ENCODE measurements around the gene GATA6.

The GATA6 gene

DNA sequence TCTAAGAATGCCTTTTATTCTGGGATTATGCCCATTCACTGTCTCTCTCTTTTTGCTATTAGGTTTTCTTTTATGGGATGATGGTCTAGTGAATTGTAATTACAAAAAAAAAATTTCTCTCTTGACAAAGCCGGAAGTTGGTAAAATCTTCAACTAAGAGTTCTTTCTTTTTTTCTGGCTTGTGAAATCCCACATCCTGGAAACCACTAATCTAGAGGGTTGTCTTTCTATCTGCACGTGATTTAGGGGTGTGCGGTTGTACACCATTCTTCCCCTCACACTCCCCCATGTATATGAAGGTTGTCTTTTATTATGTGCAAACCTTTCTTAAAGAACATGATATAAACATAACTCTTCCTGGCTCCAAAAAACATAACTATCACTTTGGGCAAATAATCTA, 52.0 kb downstream of the GATA6 start:
- Mint-ChIP-seq H3K4me3 (no peak overlapping the region), H3K9me3 (no peaks in the 10 kb centered on the region), H3K27ac (no peak overlapping the region), H3K4me1 (peaks cover 16% of the 10 kb centered on the region), H3K27me3 (no peaks in the 10 kb centered on the region), H3K36me3 (ENCODE audit: low read depth) (no peaks in the 10 kb centered on the region)
- DNase-seq (no peak), ATAC-seq (no peak)

DNA sequence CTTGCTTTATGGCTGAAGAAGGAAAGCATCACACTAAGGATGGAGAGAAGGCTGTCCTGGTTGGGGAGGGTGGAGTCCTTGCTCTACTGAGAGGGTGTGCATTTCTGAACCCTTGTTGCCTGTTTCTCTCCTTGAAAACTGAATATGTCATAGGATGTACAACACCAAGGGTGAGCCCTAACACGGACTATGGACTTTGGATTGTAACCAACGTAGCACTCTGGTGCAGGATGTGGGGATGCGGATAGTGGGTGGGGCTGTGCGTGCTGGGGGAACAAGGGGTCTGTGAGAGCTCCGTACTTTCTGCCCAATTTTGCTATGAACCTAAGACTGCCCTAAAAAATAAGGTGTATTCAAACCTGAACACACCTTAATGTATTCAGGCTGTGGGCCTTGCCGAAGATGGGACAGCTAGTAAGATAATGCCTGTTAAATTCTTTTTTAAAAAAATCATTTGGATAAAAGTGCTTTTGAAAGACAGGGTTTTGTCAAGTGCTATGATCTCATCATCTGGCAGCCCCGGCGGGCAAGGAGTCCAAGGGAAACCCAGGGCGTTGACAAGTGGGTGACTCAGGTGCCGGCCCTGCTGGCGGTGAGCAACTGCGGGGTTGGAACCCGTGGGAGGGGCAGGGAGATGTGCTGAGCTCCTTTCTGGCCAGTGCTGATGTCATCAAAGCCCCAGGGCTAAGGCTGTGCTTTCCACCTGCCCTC, 54.0 kb downstream of the GATA6 start:
- Mint-ChIP-seq H3K27me3 (no peaks in the 10 kb centered on the region), H3K36me3 (ENCODE audit: low read depth) (no peaks in the 10 kb centered on the region), H3K27ac (no peak overlapping the region), H3K4me1 (peaks cover 16% of the 10 kb centered on the region), H3K4me3 (no peak overlapping the region), H3K9me3 (no peaks in the 10 kb centered on the region)
- DNase-seq (peak; percentile 19), ATAC-seq (peak; percentile 69)

DNA sequence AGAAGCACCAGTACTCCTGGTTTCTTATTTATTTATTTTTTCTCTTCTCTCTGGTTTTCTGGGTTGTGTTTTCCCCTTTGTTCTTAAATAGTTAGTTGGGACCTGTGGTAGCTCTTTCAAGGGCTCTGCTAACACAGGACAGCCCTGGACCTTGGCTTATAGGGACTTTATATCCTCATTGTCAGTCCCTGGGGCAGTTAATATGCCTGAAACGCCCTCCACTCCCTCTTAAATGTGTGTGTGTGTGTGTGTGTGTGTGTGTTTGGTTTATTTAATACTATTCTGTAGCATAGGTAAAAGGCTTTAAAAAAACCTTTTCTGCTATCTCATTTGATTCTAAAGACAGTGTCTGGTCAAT, 54.6 kb downstream of the GATA6 start:
- ATAC-seq: no peak
- Mint-ChIP-seq H3K27ac (no peak overlapping the region), H3K9me3 (no peaks in the 10 kb centered on the region)

DNA sequence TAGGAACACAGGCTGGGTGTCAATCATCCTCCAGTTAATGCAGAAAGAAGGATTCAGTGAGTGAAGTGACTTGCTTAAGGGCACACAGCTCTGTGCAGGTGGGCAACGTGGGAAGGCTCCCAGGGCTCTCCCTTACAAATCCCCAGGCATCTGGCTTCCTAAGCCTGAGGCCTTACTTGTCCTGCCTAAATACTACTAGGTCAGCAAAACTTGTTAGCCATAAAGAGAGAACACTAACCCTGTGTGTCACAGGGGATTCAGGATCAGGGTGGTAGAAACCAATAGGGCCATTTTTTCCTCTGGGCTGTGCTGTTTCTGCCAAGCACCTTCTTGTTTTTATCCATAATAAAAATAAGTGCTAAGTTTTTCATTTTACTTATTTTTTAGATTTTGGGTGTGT, 55.0 kb downstream of the GATA6 start:
- DNase-seq: no peak
- no peak overlapping the region for H3K27ac Mint-ChIP-seq
- H3K9me3 Mint-ChIP-seq: no peaks in the 10 kb centered on the region
- H3K36me3 Mint-ChIP-seq (ENCODE audit: low read depth): no peaks in the 10 kb centered on the region
- H3K27me3 Mint-ChIP-seq: peaks cover under 1% of the 10 kb centered on the region
- H3K4me3 Mint-ChIP-seq: no peak overlapping the region
- peaks cover 16% of the 10 kb centered on the region for H3K4me1 Mint-ChIP-seq
- no peak for ATAC-seq

More for the DNA sequence above, 54.6 kb downstream of the GATA6 start:
- Mint-ChIP-seq H3K27me3 (no peaks in the 10 kb centered on the region), H3K36me3 (ENCODE audit: low read depth) (no peaks in the 10 kb centered on the region), H3K4me3 (no peak overlapping the region), H3K4me1 (peaks cover 16% of the 10 kb centered on the region)
- DNase-seq: no peak

DNA sequence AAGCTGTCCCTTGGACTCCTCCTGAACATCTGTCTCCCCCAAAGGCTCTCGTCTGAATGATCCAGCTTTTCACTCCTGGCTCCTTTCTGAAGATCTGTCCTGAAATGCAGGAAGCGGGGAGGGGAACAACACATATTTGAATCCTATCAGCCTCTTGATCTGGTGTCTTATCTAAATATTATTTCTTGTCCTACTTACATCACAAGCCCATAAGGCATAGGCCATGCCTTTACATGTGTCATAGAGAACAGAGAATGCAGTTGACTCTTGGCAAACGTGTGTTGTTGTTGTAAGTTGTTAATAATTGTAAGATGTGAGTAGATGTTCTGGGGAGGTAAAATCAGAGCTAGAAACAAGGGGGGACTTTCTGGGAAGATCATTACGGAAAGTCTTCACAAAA, 57.4 kb downstream of the GATA6 start:
- Mint-ChIP-seq H3K9me3 (no peaks in the 10 kb centered on the region), H3K27me3 (peaks cover 2% of the 10 kb centered on the region), H3K4me3 (no peak overlapping the region), H3K4me1 (peaks cover 7% of the 10 kb centered on the region), H3K36me3 (ENCODE audit: low read depth) (no peaks in the 10 kb centered on the region), H3K27ac (no peak overlapping the region)
- ATAC-seq: no peak
- no peak for DNase-seq

DNA sequence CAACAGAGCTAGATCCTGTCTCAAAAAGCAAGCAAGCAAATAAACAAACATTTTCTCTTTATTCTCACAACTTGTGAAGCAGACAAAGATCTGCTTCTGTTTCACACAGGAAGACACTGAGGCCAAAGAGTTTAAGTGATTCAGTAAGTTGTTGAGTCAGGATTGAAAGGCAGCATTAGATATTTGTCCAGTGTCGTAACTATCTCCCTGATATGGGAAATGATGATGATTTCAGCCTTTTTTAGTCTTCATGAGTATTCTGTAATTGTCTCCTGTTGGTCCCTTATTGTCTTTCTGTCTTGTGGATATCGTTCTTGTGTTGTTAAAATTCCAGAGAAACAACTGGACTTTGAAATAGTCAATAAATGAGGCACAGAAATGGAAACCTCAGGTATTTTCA, 59.6 kb downstream of the GATA6 start:
- no peak for DNase-seq
- Mint-ChIP-seq H3K27me3 (peaks cover 2% of the 10 kb centered on the region), H3K27ac (no peak overlapping the region), H3K4me3 (no peak overlapping the region), H3K4me1 (peaks cover 1% of the 10 kb centered on the region), H3K36me3 (ENCODE audit: low read depth) (no peaks in the 10 kb centered on the region), H3K9me3 (no peaks in the 10 kb centered on the region)
- ATAC-seq: no peak

DNA sequence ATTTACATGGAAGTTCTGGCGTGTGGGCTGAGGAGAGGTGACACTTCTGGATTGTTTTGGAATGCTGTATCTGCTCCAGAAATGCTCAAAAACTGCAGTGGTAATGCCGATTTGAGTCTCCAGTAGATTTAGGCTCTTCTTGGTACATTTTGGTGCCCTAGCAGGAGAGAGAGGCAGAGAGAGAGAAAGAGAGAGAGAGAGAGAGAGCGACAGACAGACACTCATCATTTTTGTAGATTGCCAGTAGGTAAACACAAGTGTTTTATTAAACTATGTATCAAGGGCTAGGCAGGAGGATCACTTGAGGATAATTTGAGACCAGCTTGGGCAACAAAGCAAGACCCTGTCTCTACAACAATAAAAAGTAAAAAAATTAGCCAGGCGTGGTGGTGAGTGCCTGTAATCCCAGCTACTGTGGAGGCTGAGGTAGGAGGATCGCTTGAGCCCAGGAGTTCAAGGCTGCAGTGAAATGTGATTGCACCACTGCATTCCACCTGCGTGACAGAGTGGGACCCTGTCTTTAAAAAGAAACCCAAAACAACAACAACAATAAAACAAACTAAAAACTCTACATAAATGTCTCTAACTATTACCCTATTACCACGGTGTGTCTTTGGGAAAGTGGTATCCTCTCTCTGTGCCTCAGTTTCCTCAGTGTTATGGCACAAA, 60.2 kb downstream of the GATA6 start:
- DNase-seq: no peak
- no peaks in the 10 kb centered on the region for H3K9me3 Mint-ChIP-seq
- no peak for ATAC-seq
- H3K36me3 Mint-ChIP-seq (ENCODE audit: low read depth): no peaks in the 10 kb centered on the region
- no peak overlapping the region for H3K4me3 Mint-ChIP-seq
- H3K27ac Mint-ChIP-seq: no peak overlapping the region
- peaks cover 2% of the 10 kb centered on the region for H3K27me3 Mint-ChIP-seq
- no peaks in the 10 kb centered on the region for H3K4me1 Mint-ChIP-seq

DNA sequence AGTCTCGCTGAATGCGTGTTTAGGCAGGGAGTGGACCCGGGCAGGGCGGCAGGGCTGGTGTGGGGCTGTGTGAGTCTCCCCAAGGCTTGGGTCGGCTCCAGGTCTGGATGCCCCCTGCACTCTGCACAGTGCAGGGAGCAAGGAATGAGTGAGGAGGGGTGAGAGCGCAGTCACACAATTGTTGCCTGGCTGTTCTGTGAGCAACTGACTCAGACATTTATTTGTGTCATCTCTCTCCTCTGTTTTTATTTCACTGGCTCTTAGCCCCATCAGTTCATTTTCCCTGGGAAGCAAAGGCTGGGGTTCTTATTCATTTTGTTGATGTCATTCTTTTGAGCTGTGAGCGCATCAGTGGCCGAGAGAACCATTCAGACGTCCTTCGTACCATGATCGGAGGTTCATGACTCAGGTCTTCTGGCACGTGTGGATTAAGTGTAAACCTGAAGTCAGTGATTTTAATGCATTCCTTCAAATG, 61.1 kb downstream of the GATA6 start:
- ATAC-seq (no peak), DNase-seq (no peak)
- Mint-ChIP-seq H3K4me1 (no peaks in the 10 kb centered on the region), H3K36me3 (ENCODE audit: low read depth) (no peaks in the 10 kb centered on the region), H3K27ac (no peak overlapping the region), H3K9me3 (no peaks in the 10 kb centered on the region), H3K4me3 (no peak overlapping the region), H3K27me3 (peaks cover 2% of the 10 kb centered on the region)

DNA sequence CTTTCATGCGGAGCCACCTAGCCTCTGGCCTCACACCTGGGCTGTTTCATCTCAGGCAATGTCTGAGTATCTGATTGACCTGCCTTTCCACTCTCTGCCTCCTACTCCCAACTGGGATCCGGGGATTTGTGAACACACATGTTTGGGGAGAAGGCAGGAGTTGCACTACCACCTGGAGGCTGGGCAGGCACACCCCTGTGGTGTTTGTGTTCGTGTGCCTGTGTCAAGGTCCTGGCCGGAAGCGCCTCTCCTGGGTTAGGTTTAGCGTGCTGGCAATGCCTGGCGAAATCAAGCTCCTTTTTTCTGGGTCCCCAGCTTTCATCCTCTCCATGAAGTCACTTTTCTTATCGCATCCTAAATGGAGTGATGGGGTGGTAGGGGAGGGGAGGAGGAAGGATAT, 63.9 kb downstream of the GATA6 start:
- Mint-ChIP-seq H3K27ac (no peak overlapping the region), H3K36me3 (ENCODE audit: low read depth) (no peaks in the 10 kb centered on the region), H3K4me1 (peaks cover 4% of the 10 kb centered on the region), H3K27me3 (peaks cover 2% of the 10 kb centered on the region), H3K4me3 (no peak overlapping the region), H3K9me3 (no peaks in the 10 kb centered on the region)
- DNase-seq (no peak), ATAC-seq (no peak)

DNA sequence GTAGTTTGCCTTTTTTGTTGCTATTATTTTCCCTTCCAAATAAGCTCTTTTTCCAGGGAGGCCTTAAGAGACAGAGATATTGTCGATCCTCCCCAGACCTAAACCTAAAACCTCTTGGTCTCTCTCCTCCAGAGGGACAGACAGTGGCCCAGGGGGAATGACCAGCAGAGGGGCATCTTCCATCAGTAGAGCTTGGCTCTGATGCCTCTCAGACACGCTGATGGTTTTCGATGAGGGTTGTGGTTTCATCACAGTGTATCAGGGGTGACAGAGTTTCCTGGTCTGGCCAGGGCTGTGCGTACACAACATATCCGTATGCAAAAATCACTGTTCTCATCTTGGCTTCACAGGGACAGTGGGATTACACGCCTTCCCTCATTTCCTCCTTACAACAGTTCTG, 68.6 kb downstream of the GATA6 start:
- no peaks in the 10 kb centered on the region for H3K36me3 Mint-ChIP-seq (ENCODE audit: low read depth)
- no peak for ATAC-seq
- H3K27me3 Mint-ChIP-seq: no peaks in the 10 kb centered on the region
- H3K4me1 Mint-ChIP-seq: peaks cover 4% of the 10 kb centered on the region
- H3K27ac Mint-ChIP-seq: no peak overlapping the region
- no peaks in the 10 kb centered on the region for H3K9me3 Mint-ChIP-seq
- no peak for DNase-seq
- H3K4me3 Mint-ChIP-seq: no peak overlapping the region

DNA sequence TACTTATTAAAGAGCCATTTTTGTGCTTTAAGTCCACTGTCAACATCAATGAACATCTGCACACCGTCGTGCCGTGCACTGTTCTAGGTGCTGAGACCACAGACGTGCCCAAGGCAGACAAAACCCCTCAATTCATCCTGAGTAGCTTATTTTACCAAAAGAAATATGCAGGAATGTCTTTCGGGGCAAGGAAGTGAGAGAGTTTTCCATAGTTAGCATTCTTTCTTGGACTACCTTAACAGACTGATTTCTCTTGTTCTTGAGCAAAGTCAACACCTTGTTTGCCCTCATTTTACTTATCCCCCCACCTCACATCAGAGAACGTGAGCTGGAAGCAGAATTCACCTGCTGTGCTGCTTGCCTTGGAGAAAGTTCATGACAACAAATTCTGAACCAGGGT, 69.3 kb downstream of the GATA6 start:
- no peak for ATAC-seq
- Mint-ChIP-seq H3K27ac (no peak overlapping the region), H3K9me3 (no peaks in the 10 kb centered on the region), H3K4me3 (no peak overlapping the region), H3K4me1 (peaks cover 4% of the 10 kb centered on the region), H3K27me3 (no peaks in the 10 kb centered on the region), H3K36me3 (ENCODE audit: low read depth) (no peaks in the 10 kb centered on the region)
- no peak for DNase-seq

DNA sequence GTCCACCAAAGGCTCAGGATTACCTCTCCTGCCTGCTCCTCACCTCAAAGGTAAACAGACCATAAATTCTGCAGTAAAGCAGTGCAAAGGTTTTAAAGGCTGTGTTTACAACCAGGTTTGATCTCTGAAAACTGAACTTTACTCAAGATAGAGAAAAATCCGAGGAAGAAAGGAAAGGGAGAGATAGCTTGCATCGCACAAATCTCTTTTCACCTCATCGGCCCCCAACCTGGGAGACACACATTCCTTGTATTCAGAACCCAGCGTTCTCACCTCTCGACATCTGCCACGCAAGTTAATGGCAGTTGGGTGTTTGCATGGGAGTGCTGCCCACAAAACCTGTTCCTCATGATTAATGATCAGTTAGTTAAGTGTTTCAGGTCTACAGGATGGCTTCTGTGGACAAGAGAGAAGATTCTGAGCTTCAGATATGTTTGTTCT, 72.6 kb downstream of the GATA6 start:
- H3K36me3 Mint-ChIP-seq (ENCODE audit: low read depth): no peaks in the 10 kb centered on the region
- H3K9me3 Mint-ChIP-seq: no peaks in the 10 kb centered on the region
- H3K27ac Mint-ChIP-seq: no peak overlapping the region
- ATAC-seq (no peak), DNase-seq (no peak)
- H3K4me1 Mint-ChIP-seq: peaks cover 4% of the 10 kb centered on the region
- H3K27me3 Mint-ChIP-seq: no peaks in the 10 kb centered on the region
- H3K4me3 Mint-ChIP-seq: no peak overlapping the region

DNA sequence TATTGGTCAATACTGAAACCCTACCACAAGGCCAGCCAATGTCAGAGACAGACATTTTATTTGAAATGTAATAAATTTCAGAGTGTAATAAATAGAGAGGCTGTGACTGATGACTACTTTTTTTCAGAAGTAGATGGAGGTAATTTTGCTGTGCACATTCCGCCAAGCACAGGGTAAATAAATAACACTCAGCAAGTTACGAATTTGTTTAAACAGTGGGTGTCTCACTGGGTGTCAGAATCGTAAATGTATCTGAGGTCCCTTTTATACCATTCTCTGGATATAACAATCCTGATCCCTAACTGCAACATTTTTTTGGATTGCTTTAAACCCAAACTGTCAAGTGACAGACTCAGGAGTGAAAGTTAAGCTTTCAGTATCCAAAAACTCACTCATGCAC, 74.1 kb downstream of the GATA6 start:
- Mint-ChIP-seq H3K9me3 (no peaks in the 10 kb centered on the region), H3K27ac (no peak overlapping the region), H3K27me3 (no peaks in the 10 kb centered on the region), H3K4me3 (no peak overlapping the region), H3K4me1 (no peaks in the 10 kb centered on the region), H3K36me3 (ENCODE audit: low read depth) (no peaks in the 10 kb centered on the region)
- ATAC-seq (no peak), DNase-seq (no peak)

DNA sequence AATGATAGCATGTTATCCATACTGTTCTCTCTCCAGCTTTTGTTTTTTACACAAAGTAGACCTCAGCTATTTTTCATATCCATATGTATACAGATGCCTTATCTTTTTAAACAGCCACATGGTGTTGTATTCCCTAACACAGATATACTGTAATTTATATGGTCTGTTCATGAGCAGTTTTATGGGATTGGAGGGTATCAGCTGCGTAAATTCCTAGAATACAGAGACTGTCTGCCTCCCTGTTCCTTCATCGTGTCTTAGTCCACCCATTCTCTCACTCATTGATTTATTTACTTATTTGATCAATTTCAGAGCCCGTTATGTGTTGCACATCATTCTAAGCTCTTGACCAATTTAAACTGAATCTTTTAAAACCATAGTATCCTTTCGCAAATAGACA, 80.6 kb downstream of the GATA6 start:
- H3K27ac Mint-ChIP-seq: no peak overlapping the region
- no peaks in the 10 kb centered on the region for H3K9me3 Mint-ChIP-seq
- peaks cover 3% of the 10 kb centered on the region for H3K27me3 Mint-ChIP-seq
- no peak overlapping the region for H3K4me3 Mint-ChIP-seq
- H3K36me3 Mint-ChIP-seq (ENCODE audit: low read depth): no peaks in the 10 kb centered on the region
- no peak for ATAC-seq
- peaks cover 6% of the 10 kb centered on the region for H3K4me1 Mint-ChIP-seq
- no peak for DNase-seq

DNA sequence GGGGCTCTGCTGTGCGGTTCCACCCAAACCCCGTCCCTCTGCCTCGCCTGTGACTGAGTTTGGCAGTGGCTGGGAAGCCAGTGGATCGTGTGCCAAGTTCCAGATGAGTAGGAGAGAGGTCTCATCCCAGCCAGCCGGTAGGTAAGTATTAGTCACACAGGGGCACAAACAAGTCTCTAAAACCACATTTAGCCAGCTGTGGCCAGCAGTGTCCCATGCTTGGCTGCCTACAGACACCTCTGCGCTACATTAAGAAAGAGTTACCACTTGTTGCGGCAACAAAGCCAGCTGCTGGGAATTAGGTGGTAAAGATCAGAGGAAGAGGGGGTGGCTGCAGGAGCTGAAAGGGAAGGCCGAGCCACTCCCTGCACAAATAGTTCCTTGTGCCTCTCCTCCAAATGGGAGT, 81.2 kb downstream of the GATA6 start:
- Mint-ChIP-seq H3K36me3 (ENCODE audit: low read depth) (no peaks in the 10 kb centered on the region), H3K27me3 (peaks cover 3% of the 10 kb centered on the region), H3K4me3 (no peak overlapping the region), H3K9me3 (no peaks in the 10 kb centered on the region), H3K27ac (no peak overlapping the region), H3K4me1 (peaks cover 6% of the 10 kb centered on the region)
- ATAC-seq: no peak
- DNase-seq: no peak

All from activated naive CD8-positive, alpha-beta T cell treated with anti-CD3 and anti-CD28 coated beads, Interleukin-2, amount 50 U/mL, for 24 hours (primary cell).